SJSA1 (cell line): ENCODE measurements around the gene OXSR1. TPM values are rescaled to one million over a fixed set of nuclear protein-coding genes. Genes with fewer than 3 reads are reported as not detected.
"Not testable (repeated sequence)": the region's sequence is repeated elsewhere in the genome, so short reads cannot be mapped to it uniquely, and the experiment has no call there.

ENCODE experiments used
- DNase-seq, 2 experiments: peaks; one replicate each; pipeline ENCODE4 v3.0.0-alpha.2; 2015 to 2020; ENCODE audit warnings: low spot score in 2 of 2, low read depth in 1 of 2
- H3K27ac ChIP-seq: fragments of 250-450 bp; sonication (Bioruptor Pico); 2 replicates; pipeline ENCODE4 v1.5.1; 2020; ENCODE audit warnings: mild to moderate bottlenecking, moderate library complexity
- H3K27me3 ChIP-seq: fragments of 250-450 bp; sonication (Bioruptor Pico); replicated peaks from 2 replicates; pipeline ENCODE4 v1.5.1; 2020; ENCODE audit warnings: mild to moderate bottlenecking, moderate library complexity
- H3K36me3 ChIP-seq: fragments of 250-450 bp; sonication (Bioruptor Pico); 2 replicates; pipeline ENCODE4 v1.5.1; 2020; ENCODE audit warnings: mild to moderate bottlenecking
- H3K4me1 ChIP-seq: fragments of 250-450 bp; sonication (Bioruptor Pico); replicated peaks from 2 replicates; pipeline ENCODE4 v1.6.1; 2021; ENCODE audit warnings: mild to moderate bottlenecking
- H3K4me3 ChIP-seq: fragments of 250-450 bp; sonication (Bioruptor Pico); 2 replicates; pipeline ENCODE4 v1.5.1; 2020; ENCODE audit warnings: mild to moderate bottlenecking
- H3K9me3 ChIP-seq: fragments of 250-450 bp; sonication (Bioruptor Pico); replicated peaks from 2 replicates; pipeline ENCODE4 v1.5.1; 2020; ENCODE audit warnings: mild to moderate bottlenecking
- total RNA-seq: library from RNA; depleted of rRNA; stranded (reverse); fragments of >200 nt; shearing (Covaris generic); gene quantifications from 2 replicates; pipeline ENCODE4 v1.2.3, GENCODE V29; 2014

OXSR1 gene
- total RNA-seq, 1 experiment from 2014 or later: 37.3 TPM

DNA sequence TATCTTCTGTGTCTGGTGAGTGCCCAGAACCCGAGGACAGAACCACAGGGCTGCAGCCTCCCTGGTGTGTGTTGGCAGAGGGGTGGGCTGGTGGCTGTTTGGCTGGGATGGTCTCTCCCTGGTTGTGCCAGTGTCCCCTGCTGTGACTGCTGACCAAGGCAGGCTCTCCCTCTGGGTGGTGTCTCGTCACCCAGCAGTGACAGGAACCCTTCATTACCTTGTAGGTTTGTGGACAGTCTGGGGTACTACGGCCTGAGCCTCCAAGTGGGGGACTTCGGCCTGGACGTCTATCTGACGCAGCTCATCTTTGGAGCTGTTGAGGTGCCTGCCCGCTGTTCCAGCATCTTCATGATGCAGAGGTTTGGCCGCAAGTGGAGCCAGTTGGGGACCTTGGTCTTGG is 110.3 kb downstream of the OXSR1 start:
- Histone ChIP-seq H3K9me3 (no peaks in the 10 kb centered on the region), H3K4me1 (no peaks in the 10 kb centered on the region), H3K36me3 (no peaks in the 10 kb centered on the region), H3K27ac (no peak overlapping the region), H3K4me3 (no peak overlapping the region), H3K27me3 (no peaks in the 10 kb centered on the region)
- no peak for DNase-seq

GRCh38 chr3:38276081-38276916 is 111.0 kb downstream of the OXSR1 start:
- Histone ChIP-seq H3K4me1 (no peaks in the 10 kb centered on the region), H3K9me3 (no peaks in the 10 kb centered on the region), H3K27me3 (no peaks in the 10 kb centered on the region), H3K4me3 (no peak overlapping the region), H3K36me3 (no peaks in the 10 kb centered on the region), H3K27ac (no peak overlapping the region)
- no peak for DNase-seq

DNA sequence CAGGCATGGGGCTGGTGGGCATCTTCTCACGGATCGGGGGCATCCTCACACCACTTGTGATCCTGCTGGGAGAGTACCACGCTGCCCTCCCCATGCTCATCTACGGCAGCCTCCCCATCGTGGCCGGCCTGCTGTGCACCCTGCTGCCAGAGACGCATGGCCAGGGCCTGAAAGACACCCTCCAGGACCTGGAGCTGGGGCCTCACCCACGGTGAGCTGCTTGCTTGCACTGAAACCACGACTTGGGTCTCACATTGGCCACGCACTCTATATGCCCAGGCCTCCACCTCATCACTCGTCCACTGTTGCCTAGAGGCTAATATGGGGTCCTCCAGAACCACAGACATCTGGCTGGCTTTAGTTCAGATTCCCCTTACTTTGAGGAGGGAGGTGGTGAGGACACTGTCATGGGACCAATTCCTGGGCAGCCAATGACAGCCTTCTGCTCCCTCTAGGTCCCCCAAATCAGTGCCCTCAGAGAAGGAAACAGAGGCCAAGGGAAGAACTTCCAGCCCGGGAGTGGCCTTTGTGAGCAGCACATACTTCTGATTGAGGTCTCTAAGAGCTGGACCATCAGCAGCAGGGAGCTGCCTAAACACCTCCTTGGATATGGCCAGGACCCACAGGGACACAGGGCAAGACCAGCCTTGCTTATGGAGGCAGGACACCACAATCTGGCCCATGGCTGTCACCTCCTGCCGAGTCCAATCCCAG is 111.7 kb downstream of the OXSR1 start:
- Histone ChIP-seq H3K27ac (no peak overlapping the region), H3K4me1 (no peaks in the 10 kb centered on the region), H3K9me3 (no peaks in the 10 kb centered on the region), H3K27me3 (no peaks in the 10 kb centered on the region), H3K4me3 (no peak overlapping the region), H3K36me3 (no peaks in the 10 kb centered on the region)
- DNase-seq: no peak

DNA sequence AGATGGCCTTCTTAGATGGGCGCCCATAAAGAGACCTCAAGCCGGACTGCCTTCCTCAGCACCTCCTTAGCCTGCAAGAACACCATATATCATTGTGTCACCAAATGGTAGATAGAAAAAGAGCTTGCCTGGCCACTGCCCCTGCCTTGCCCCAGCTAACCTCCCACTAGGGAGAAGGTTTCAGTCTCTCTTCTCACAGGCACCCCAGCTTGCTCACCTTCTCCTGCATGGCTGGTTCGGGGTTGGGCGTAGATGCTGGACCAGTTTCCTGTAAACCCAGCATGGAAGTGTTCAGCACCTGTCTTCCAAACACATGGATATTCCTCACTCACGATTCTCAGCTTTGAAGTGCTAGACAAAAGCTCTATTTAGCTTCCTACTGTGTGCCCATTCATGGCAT is 113.5 kb downstream of the OXSR1 start:
- H3K27ac ChIP-seq: no peak overlapping the region
- H3K4me3 ChIP-seq: no peak overlapping the region
- H3K36me3 ChIP-seq: no peaks in the 10 kb centered on the region
- H3K9me3 ChIP-seq: no peaks in the 10 kb centered on the region
- no peaks in the 10 kb centered on the region for H3K4me1 ChIP-seq
- no peak for DNase-seq
- H3K27me3 ChIP-seq: no peaks in the 10 kb centered on the region

DNA sequence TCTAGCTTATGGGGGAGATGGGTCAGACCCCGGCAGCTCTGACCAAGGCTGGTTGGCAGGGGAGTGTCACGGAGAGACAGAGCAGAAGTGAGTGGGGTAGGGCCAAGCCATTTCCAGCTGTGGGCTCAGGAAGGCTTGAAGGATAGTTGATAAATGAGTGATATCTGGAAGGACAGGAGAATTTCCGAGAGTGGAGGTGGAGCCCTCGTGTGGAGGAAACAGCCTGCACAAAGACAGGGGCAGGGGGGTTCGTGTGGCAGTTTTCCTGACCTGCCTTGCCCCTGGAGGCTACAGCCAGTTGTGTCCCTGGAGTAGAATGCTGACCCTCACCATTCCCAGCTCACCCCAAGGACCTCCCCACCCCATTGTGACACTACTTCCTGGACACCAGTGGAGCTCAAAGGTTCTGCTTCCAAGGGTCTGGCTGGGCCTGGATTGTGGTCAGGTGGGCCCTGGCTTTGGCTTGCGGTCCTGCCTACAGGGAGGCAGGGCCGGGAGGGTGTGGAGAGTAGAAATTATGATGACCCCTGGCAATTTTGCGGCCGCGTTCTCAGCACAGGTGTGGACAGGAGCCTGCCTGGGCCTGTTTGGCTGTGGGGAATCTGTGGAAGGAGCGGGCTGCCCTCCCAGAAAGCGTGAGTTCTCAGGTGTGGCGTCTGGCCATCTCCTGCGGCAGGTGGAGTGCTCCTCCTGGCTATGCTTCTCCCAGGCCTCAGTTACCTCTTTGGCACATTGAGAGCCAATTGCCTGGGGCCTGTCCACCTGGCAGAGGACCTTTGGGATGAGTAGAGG is 116.8 kb downstream of the OXSR1 start, which contains the start of gene SLC22A14:
Gene SLC22A14 (plus strand): TSS at position 400 of the 792 bp plus-strand sequence. CDS start 23,733 bp downstream, outside the sequence.
- no peaks in the 10 kb centered on the region for H3K36me3 ChIP-seq
- H3K27me3 ChIP-seq: no peaks in the 10 kb centered on the region
- H3K9me3 ChIP-seq: no peaks in the 10 kb centered on the region
- peak in 1 of 2 experiments; percentile 30 for DNase-seq
- no peak within 1 kb of the TSS for H3K27ac ChIP-seq
- H3K4me3 ChIP-seq: no peak within 1 kb of the TSS
- no peaks in the 10 kb centered on the region for H3K4me1 ChIP-seq

GRCh38 chr3:38283810-38284755 is 118.7 kb downstream of the OXSR1 start:
- no peak overlapping the region for H3K4me3 ChIP-seq
- no peaks in the 10 kb centered on the region for H3K27me3 ChIP-seq
- H3K9me3 ChIP-seq: no peaks in the 10 kb centered on the region
- H3K36me3 ChIP-seq: no peaks in the 10 kb centered on the region
- H3K27ac ChIP-seq: no peak overlapping the region
- DNase-seq: peak in 1 of 2 experiments; percentile 16
- H3K4me1 ChIP-seq: no peaks in the 10 kb centered on the region

GRCh38 chr3:38284756-38285150 is 119.4 kb downstream of the OXSR1 start:
- no peaks in the 10 kb centered on the region for H3K27me3 ChIP-seq
- H3K27ac ChIP-seq: no peak overlapping the region
- no peak for DNase-seq
- H3K4me3 ChIP-seq: no peak overlapping the region
- H3K9me3 ChIP-seq: no peaks in the 10 kb centered on the region
- no peaks in the 10 kb centered on the region for H3K36me3 ChIP-seq
- no peaks in the 10 kb centered on the region for H3K4me1 ChIP-seq

GRCh38 chr3:38289286-38290217 is 124.2 kb downstream of the OXSR1 start:
- H3K27me3 ChIP-seq, DNase-seq, H3K4me1 ChIP-seq: not testable (repeated sequence)

GRCh38 chr3:38297053-38297452 is 131.7 kb downstream of the OXSR1 start:
- not testable (repeated sequence) for H3K4me1 ChIP-seq, DNase-seq, H3K9me3 ChIP-seq, H3K27ac ChIP-seq, H3K4me3 ChIP-seq, H3K27me3 ChIP-seq, H3K36me3 ChIP-seq

More at GRCh38 chr3:38289286-38290217, 124.2 kb downstream of the OXSR1 start:
- not testable (repeated sequence) for H3K4me3 ChIP-seq, H3K36me3 ChIP-seq, H3K27ac ChIP-seq, H3K9me3 ChIP-seq

DNA sequence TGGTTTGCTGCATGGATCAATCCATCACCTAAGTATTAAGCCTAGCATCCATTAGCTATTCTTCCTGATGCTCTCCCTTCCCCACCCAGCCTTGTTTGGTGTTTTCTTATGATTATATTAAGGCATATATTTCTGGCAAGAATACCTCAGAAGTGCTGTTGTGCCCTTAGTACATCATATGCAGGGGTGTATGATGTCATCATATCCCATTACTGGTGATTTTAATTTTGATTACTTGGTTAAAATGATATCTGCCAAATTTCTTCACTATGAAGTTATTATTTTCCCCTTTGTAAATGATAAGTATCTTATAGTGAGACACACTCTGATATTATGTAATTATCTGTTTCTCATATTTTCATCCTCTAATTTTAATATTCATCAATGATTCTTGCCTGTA is 132.2 kb downstream of the OXSR1 start:
- DNase-seq: no peak
- H3K27ac ChIP-seq: no peak overlapping the region
- no peaks in the 10 kb centered on the region for H3K27me3 ChIP-seq
- H3K4me1 ChIP-seq: no peaks in the 10 kb centered on the region
- no peak overlapping the region for H3K4me3 ChIP-seq
- H3K9me3 ChIP-seq: no peaks in the 10 kb centered on the region
- no peaks in the 10 kb centered on the region for H3K36me3 ChIP-seq

DNA sequence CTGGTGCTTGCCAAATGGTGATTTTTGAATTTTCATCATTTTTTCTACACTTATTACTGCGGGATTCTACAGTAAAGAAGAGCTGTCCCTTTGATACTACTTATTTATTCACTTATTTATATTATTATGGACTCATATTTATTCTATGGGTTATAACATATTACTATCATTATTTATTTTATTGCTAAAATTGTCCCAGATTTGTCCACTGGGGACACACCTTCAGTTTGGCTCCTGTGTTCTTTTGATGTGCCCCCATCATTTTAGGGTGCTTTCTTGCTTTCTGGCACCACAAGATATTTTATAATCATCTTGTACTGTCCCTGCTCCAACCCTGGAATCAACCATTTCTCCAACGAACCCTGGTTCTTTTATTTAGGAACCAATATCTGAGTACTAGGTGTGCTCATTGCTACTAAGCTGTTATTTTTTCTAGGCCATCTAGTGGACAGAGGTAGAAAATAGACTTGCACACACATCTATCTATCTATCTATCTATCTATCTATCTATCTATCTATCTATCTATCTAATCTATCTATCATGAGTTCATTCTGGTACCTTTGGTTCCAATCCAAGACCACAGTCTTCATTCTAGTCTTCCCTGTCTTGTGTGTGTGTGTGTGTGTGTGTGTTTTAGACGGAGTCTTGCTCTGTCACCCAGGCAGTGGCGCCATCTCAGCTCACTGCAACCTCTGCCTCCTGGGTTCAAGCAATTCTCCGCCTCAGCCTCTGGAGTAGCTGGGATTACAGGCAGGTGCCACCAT is 132.8 kb downstream of the OXSR1 start:
- Histone ChIP-seq H3K27ac (no peak overlapping the region), H3K4me3 (no peak overlapping the region), H3K4me1 (no peaks in the 10 kb centered on the region), H3K9me3 (no peaks in the 10 kb centered on the region), H3K36me3 (no peaks in the 10 kb centered on the region), H3K27me3 (no peaks in the 10 kb centered on the region)
- DNase-seq: no peak
